Testis (tissue), 2 donors: ENCODE data around the gene CNTN5.

Experiments
- POLR2A ChIP-seq: fragments of 450-650 bp; IDR thresholded peaks from one replicate; pipeline ENCODE4 v1.6.1; 2017; ENCODE audit warnings: antibody characterized with exemption, mild to moderate bottlenecking, moderate library complexity
- TF ChIP-seq, protein P1 (sequence below), 3 experiments: fragments of 450-650 bp in 2 of 3; fragments of 200-600 bp in 1 of 3; sonication (generic) in 1 of 3; IDR thresholded peaks; one replicate each; pipeline ENCODE4 v1.5.1; 2016 to 2019; ENCODE audit warnings: antibody characterized with exemption in 3 of 3, mild to moderate bottlenecking in 2 of 3, moderate library complexity in 1 of 3

DNA sequence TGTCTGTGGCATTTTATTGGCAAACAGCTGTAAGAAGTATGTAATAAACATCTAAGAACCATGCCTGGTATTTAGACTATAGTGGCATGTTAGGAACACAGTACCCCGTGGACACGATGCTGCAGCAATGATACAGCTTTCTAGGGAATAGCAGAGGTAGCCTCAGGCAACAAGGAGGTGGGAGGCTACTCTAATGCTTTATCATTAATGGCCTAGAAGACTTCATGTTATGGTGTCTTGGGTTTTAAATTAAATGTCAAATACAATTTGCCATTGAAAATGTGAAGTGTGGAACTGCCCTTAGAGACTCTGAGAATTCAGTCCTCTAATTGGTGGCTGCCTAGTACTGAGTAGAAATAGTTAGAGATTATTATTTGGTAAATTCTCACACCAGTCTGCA, 516.9 kb downstream of the CNTN5 start:
- TF ChIP-seq, protein P1, sequence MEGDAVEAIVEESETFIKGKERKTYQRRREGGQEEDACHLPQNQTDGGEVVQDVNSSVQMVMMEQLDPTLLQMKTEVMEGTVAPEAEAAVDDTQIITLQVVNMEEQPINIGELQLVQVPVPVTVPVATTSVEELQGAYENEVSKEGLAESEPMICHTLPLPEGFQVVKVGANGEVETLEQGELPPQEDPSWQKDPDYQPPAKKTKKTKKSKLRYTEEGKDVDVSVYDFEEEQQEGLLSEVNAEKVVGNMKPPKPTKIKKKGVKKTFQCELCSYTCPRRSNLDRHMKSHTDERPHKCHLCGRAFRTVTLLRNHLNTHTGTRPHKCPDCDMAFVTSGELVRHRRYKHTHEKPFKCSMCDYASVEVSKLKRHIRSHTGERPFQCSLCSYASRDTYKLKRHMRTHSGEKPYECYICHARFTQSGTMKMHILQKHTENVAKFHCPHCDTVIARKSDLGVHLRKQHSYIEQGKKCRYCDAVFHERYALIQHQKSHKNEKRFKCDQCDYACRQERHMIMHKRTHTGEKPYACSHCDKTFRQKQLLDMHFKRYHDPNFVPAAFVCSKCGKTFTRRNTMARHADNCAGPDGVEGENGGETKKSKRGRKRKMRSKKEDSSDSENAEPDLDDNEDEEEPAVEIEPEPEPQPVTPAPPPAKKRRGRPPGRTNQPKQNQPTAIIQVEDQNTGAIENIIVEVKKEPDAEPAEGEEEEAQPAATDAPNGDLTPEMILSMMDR (IDR thresholded peaks at IDR 0.05), result no peak
- TF ChIP-seq POLR2A, result no peak
